Measurements from ENCODE around the gene LRIG1. TPM values are rescaled to one million over a fixed set of nuclear protein-coding genes. Genes with fewer than 3 reads are reported as not detected.

LRIG1 gene
- total RNA-seq, 1 experiment from 2014 or later = 5.3 TPM

DNA sequence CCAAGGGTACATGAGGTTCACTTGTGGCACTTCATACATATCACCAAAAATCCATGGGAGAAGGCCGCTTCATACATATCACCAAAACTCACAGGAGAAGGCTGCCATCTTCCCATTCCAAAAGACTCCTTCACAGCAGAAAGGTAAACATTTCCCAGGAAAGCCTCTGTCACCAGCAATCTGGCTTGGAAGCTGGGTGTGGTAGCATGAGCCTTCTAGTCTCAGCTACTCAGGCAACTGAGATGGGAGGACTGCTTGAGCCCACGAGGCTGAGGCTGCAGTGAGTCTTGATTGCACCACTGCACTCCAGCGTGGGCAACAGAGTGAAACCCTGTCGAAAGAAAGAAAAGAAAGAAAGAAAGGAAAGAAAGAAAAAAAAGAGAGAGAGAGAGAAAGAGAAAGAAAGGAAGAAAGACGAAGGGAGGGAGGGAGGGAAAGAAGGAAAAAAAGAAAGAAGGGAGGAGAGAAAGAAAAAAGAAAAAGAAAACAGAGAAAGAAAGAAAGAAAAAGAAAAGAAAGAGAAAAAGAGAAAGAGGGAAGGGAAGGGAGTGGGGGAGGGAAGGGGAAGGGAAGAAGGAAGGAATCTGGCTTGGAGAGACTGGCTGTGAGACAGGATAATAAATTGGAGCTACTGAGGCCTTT is 7.2 kb downstream of the LRIG1 start:
- ATAC-seq (no peak), DNase-seq (ENCODE audit: low read depth, low spot score) (no peak)
- Histone ChIP-seq H3K4me3 (ENCODE audit: low read depth in 2 of 2, low read length in 2 of 2) (no peak overlapping the region), H3K9me3 (ENCODE audit: control insufficient read depth, insufficient read depth, low read depth, low read length) (no peaks in the 10 kb centered on the region), H3K27me3 (ENCODE audit: control insufficient read depth, insufficient read depth, low read length) (no peaks in the 10 kb centered on the region; the same call in 1 of the 2 replicates), H3K36me3 (ENCODE audit: control insufficient read depth, insufficient read depth, low read length) (no peaks in the 10 kb centered on the region), H3K4me1 (ENCODE audit: control insufficient read depth, insufficient read depth, low read length) (no peaks in the 10 kb centered on the region), H3K27ac (ENCODE audit: low read length) (no peak overlapping the region)
- TF ChIP-seq, protein P1, sequence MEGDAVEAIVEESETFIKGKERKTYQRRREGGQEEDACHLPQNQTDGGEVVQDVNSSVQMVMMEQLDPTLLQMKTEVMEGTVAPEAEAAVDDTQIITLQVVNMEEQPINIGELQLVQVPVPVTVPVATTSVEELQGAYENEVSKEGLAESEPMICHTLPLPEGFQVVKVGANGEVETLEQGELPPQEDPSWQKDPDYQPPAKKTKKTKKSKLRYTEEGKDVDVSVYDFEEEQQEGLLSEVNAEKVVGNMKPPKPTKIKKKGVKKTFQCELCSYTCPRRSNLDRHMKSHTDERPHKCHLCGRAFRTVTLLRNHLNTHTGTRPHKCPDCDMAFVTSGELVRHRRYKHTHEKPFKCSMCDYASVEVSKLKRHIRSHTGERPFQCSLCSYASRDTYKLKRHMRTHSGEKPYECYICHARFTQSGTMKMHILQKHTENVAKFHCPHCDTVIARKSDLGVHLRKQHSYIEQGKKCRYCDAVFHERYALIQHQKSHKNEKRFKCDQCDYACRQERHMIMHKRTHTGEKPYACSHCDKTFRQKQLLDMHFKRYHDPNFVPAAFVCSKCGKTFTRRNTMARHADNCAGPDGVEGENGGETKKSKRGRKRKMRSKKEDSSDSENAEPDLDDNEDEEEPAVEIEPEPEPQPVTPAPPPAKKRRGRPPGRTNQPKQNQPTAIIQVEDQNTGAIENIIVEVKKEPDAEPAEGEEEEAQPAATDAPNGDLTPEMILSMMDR (IDR thresholded peaks at IDR 0.05) = no peak
- TF ChIP-seq, protein P2, sequence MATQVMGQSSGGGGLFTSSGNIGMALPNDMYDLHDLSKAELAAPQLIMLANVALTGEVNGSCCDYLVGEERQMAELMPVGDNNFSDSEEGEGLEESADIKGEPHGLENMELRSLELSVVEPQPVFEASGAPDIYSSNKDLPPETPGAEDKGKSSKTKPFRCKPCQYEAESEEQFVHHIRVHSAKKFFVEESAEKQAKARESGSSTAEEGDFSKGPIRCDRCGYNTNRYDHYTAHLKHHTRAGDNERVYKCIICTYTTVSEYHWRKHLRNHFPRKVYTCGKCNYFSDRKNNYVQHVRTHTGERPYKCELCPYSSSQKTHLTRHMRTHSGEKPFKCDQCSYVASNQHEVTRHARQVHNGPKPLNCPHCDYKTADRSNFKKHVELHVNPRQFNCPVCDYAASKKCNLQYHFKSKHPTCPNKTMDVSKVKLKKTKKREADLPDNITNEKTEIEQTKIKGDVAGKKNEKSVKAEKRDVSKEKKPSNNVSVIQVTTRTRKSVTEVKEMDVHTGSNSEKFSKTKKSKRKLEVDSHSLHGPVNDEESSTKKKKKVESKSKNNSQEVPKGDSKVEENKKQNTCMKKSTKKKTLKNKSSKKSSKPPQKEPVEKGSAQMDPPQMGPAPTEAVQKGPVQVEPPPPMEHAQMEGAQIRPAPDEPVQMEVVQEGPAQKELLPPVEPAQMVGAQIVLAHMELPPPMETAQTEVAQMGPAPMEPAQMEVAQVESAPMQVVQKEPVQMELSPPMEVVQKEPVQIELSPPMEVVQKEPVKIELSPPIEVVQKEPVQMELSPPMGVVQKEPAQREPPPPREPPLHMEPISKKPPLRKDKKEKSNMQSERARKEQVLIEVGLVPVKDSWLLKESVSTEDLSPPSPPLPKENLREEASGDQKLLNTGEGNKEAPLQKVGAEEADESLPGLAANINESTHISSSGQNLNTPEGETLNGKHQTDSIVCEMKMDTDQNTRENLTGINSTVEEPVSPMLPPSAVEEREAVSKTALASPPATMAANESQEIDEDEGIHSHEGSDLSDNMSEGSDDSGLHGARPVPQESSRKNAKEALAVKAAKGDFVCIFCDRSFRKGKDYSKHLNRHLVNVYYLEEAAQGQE (IDR thresholded peaks at IDR 0.05; ENCODE audit: insufficient read depth in 1 of 2, low read depth in 2 of 2, low read length in 1 of 2) = no peak
- TF ChIP-seq SIN3A (IDR thresholded peaks at IDR 0.05; ENCODE audit: borderline replicate concordance, insufficient read depth, low read depth, low read length) (no peak), TCF7L2 (IDR thresholded peaks at IDR 0.05; ENCODE audit: low read depth, low read length) (no peak), POLR2AphosphoS5 (IDR thresholded peaks at IDR 0.05; ENCODE audit: low read depth, low read length) (no peak)
- BruUV-seq (replicated peaks) = no TSS peak
- in situ Hi-C loops (cut with HindIII; ENCODE audit: low pct_unique_long_range_greater_than_20kb, low sequenced_read_pairs) (no loop called here), intact Hi-C loops (cut with micrococcal nuclease; ENCODE audit: unreplicated experiment) (no loop called here)
- ChIA-PET POLR2A (interaction anchor here (0.7 kb wide), 1 partner anchor 216 kb away, joined by 3 read pairs; no protein-coding TSS in a partner anchor), CTCF (no interaction called here)

DNA sequence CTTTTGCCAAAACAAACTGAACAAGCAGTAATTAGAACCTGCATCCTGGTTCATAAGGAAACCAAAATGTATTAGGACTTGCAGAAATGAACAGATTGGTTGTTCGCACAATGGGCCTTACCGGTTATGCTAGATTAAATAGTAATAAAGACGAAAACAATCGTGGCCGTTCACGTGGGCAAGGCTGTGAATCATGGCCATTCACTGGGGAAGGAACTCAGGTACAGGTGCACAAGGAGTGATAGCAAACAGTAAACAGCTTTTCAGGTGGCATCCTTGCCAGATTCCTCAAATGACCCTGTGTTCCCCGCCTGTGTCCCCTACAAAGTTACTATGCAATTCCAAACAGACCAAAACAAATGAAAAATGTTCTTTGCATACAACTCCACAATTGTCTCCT is 8.2 kb downstream of the LRIG1 start:
- H3K36me3 ChIP-seq (ENCODE audit: control insufficient read depth, insufficient read depth, low read length) = no peaks in the 10 kb centered on the region
- TF ChIP-seq, protein P1 (IDR thresholded peaks at IDR 0.05) = no peak
- TF ChIP-seq POLR2AphosphoS5 (IDR thresholded peaks at IDR 0.05; ENCODE audit: low read depth, low read length) = no peak
- TF ChIP-seq, protein P2 (IDR thresholded peaks at IDR 0.05; ENCODE audit: insufficient read depth in 1 of 2, low read depth in 2 of 2, low read length in 1 of 2) = no peak
- no peak for TF ChIP-seq SIN3A (IDR thresholded peaks at IDR 0.05; ENCODE audit: borderline replicate concordance, insufficient read depth, low read depth, low read length)
- no peak for TF ChIP-seq TCF7L2 (IDR thresholded peaks at IDR 0.05; ENCODE audit: low read depth, low read length)
- H3K4me1 ChIP-seq (ENCODE audit: control insufficient read depth, insufficient read depth, low read length) = no peaks in the 10 kb centered on the region
- CTCF ChIA-PET = no interaction called here
- no peak overlapping the region for H3K27ac ChIP-seq (ENCODE audit: low read length)
- H3K4me3 ChIP-seq (ENCODE audit: low read depth in 2 of 2, low read length in 2 of 2) = no peak overlapping the region
- intact Hi-C loops (cut with micrococcal nuclease; ENCODE audit: unreplicated experiment) = no loop called here
- in situ Hi-C loops (cut with HindIII; ENCODE audit: low pct_unique_long_range_greater_than_20kb, low sequenced_read_pairs) = no loop called here
- ATAC-seq = no peak
- no peak for DNase-seq (ENCODE audit: low read depth, low spot score)
- POLR2A ChIA-PET = no interaction called here
- no TSS peak for BruUV-seq (replicated peaks)
- no peaks in the 10 kb centered on the region for H3K27me3 ChIP-seq (ENCODE audit: control insufficient read depth, insufficient read depth, low read length)
- no peaks in the 10 kb centered on the region for H3K9me3 ChIP-seq (ENCODE audit: control insufficient read depth, insufficient read depth, low read depth, low read length)

Data from Panc1 (cell line).